HEK293 (cell line): Measurements from ENCODE around the gene UST.

Experiments
- CTCF ChIP-seq: fragments of 450-650 bp; formaldehyde crosslinking; IDR thresholded peaks from 2 replicates; pipeline ENCODE4 v1.5.1; 2016; ENCODE audit warnings: missing biosample characterization, missing genetic modification characterization
- MEIS1 ChIP-seq: sonication (generic); formaldehyde crosslinking; IDR thresholded peaks from 2 replicates; pipeline ENCODE4 v1.8.1; 2022; ENCODE audit warnings: missing genetic modification reagents, mild to moderate bottlenecking, borderline replicate concordance
- MZF1 ChIP-seq: fragments of 450-650 bp; formaldehyde crosslinking; IDR thresholded peaks from 2 replicates; pipeline ENCODE4 v1.5.1; 2017; ENCODE audit warnings: missing biosample characterization, missing genetic modification characterization, borderline replicate concordance
- PRDM10 ChIP-seq: fragments of 450-650 bp; formaldehyde crosslinking; IDR thresholded peaks from 2 replicates; pipeline ENCODE4 v1.5.1; 2016; ENCODE audit warnings: missing biosample characterization, missing genetic modification characterization
- REST ChIP-seq: fragments of 450-650 bp; formaldehyde crosslinking; IDR thresholded peaks from 2 replicates; pipeline ENCODE4 v1.5.1; 2016; ENCODE audit warnings: missing biosample characterization, missing genetic modification characterization
- YY1 ChIP-seq: fragments of 450-650 bp; formaldehyde crosslinking; IDR thresholded peaks from 2 replicates; pipeline ENCODE4 v1.5.1; 2018; ENCODE audit warnings: missing biosample characterization, missing genetic modification characterization
- ZBTB6 ChIP-seq: fragments of 450-650 bp; formaldehyde crosslinking; IDR thresholded peaks from 2 replicates; pipeline ENCODE4 v1.5.1; 2017; ENCODE audit warnings: missing biosample characterization, missing genetic modification characterization
- ZNF16 ChIP-seq: fragments of 450-650 bp; formaldehyde crosslinking; IDR thresholded peaks from 2 replicates; pipeline ENCODE4 v1.5.1; 2016; ENCODE audit warnings: low read depth, missing biosample characterization, missing genetic modification characterization
- ZNF274 ChIP-seq, 2 experiments: fragments of 200-500 bp in 1 of 2; fragments of 450-650 bp in 1 of 2; sonication (Bioruptor generic) in 1 of 2; formaldehyde crosslinking in 1 of 2; IDR thresholded peaks; 2 replicates each; pipeline versions ENCODE4 v1.5.1 to v1.6.1; 2014 to 2016; ENCODE audit warnings: borderline replicate concordance in 1 of 2, inconsistent platforms in 1 of 2, low read length in 1 of 2, missing biosample characterization in 1 of 2, missing genetic modification characterization in 1 of 2
- ZNF555 ChIP-seq: fragments of 450-650 bp; formaldehyde crosslinking; conservative IDR thresholded peaks from 2 replicates; pipeline ENCODE4 v1.5.1; 2017; ENCODE audit warnings: missing biosample characterization, mild to moderate bottlenecking, missing genetic modification characterization, inconsistent platforms
- ZNF626 ChIP-seq: fragments of 450-650 bp; sonication (Bioruptor Pico); formaldehyde crosslinking; IDR thresholded peaks from 2 replicates; pipeline ENCODE4 v1.5.1; 2018; ENCODE audit warnings: missing biosample characterization, missing genetic modification characterization, inconsistent platforms
- ZNF785 ChIP-seq: fragments of 450-650 bp; formaldehyde crosslinking; IDR thresholded peaks from 2 replicates; pipeline ENCODE4 v1.5.1; 2016; ENCODE audit warnings: missing biosample characterization, missing genetic modification characterization

GRCh38 chr6:149087898-149088297, 341.1 kb downstream of the UST start:
- TF ChIP-seq CTCF (tag by site-specific recombination) = no peak
- TF ChIP-seq ZNF785 (tag by site-specific recombination) = no peak
- TF ChIP-seq MEIS1 (CRISPR knock-in tag) = no peak
- no peak for TF ChIP-seq ZNF555 (tag by site-specific recombination)
- TF ChIP-seq ZNF16 (tag by site-specific recombination) = no peak
- no peak for TF ChIP-seq ZBTB6 (tag by site-specific recombination)
- no peak for TF ChIP-seq ZNF626
- TF ChIP-seq ZNF274 (IDR thresholded peaks at IDR 0.05; ENCODE audit: low read length) = no peak
- TF ChIP-seq ZNF274 (tag by site-specific recombination; IDR thresholded peaks at IDR 0.05; ENCODE audit: borderline replicate concordance) = no peak
- no peak for TF ChIP-seq YY1 (tag by site-specific recombination)
- no peak for TF ChIP-seq REST (tag by site-specific recombination)
- no peak for TF ChIP-seq MZF1 (tag by site-specific recombination)
- no peak for TF ChIP-seq PRDM10 (tag by site-specific recombination)
